ENCODE data around the gene TMEM132D. TPM values are rescaled to one million over a fixed set of nuclear protein-coding genes. Genes with fewer than 3 reads are reported as not detected.
"Not testable (repeated sequence)": the region's sequence is repeated elsewhere in the genome, so short reads cannot be mapped to it uniquely, and the experiment has no call there.

TMEM132D gene
- total RNA-seq, 1 donor from 2014 or later = not detected

GRCh38 chr12:129563266-129563665 is 340.6 kb downstream of the TMEM132D start:
- DNase-seq (ENCODE audit: low spot score) = no peak
- H3K9me3 Mint-ChIP-seq = peaks cover 17% of the 10 kb centered on the region
- intact Hi-C loops (cut with micrococcal nuclease) = no loop called here
- no peak overlapping the region for H3K4me3 Mint-ChIP-seq
- H3K27ac Mint-ChIP-seq = no peak overlapping the region
- H3K27me3 Mint-ChIP-seq (ENCODE audit: insufficient read depth) = no peaks in the 10 kb centered on the region
- H3K36me3 Mint-ChIP-seq (ENCODE audit: low read depth) = no peaks in the 10 kb centered on the region
- peaks cover 13% of the 10 kb centered on the region for H3K4me1 Mint-ChIP-seq (ENCODE audit: low read depth)

- H3K4me1 Mint-ChIP-seq (ENCODE audit: low read depth) = peaks cover 13% of the 10 kb centered on the region
- intact Hi-C loops (cut with micrococcal nuclease) = no loop called here
- peaks cover 17% of the 10 kb centered on the region for H3K9me3 Mint-ChIP-seq
- H3K4me3 Mint-ChIP-seq = no peak overlapping the region
- H3K27ac Mint-ChIP-seq = no peak overlapping the region
- H3K27me3 Mint-ChIP-seq (ENCODE audit: insufficient read depth) = no peaks in the 10 kb centered on the region
- H3K36me3 Mint-ChIP-seq (ENCODE audit: low read depth) = no peaks in the 10 kb centered on the region
- DNase-seq (ENCODE audit: low spot score) = no peak
Measured at GRCh38 chr12:129561304-129561703, 342.5 kb downstream of the TMEM132D start.

GRCh38 chr12:129559776-129560175 is 344.0 kb downstream of the TMEM132D start:
- Mint-ChIP-seq H3K27me3 (ENCODE audit: insufficient read depth) (no peaks in the 10 kb centered on the region), H3K27ac (no peak overlapping the region), H3K36me3 (ENCODE audit: low read depth) (no peaks in the 10 kb centered on the region), H3K9me3 (peaks cover 17% of the 10 kb centered on the region), H3K4me3 (no peak overlapping the region), H3K4me1 (ENCODE audit: low read depth) (peaks cover 8% of the 10 kb centered on the region)
- intact Hi-C loops (cut with micrococcal nuclease) = no loop called here
- no peak for DNase-seq (ENCODE audit: low spot score)

- H3K4me3 Mint-ChIP-seq = no peak overlapping the region
- no peaks in the 10 kb centered on the region for H3K27me3 Mint-ChIP-seq (ENCODE audit: insufficient read depth)
- no peaks in the 10 kb centered on the region for H3K4me1 Mint-ChIP-seq (ENCODE audit: low read depth)
- intact Hi-C loops (cut with micrococcal nuclease) = no loop called here
- DNase-seq (ENCODE audit: low spot score) = no peak
- no peaks in the 10 kb centered on the region for H3K36me3 Mint-ChIP-seq (ENCODE audit: low read depth)
- H3K27ac Mint-ChIP-seq = no peak overlapping the region
- peaks cover 17% of the 10 kb centered on the region for H3K9me3 Mint-ChIP-seq
Measured at GRCh38 chr12:129558036-129558435, 345.8 kb downstream of the TMEM132D start.

- no peaks in the 10 kb centered on the region for H3K27me3 Mint-ChIP-seq (ENCODE audit: insufficient read depth)
Measured at GRCh38 chr12:129556082-129556481, 347.7 kb downstream of the TMEM132D start.

GRCh38 chr12:129552996-129553750 is 350.7 kb downstream of the TMEM132D start:
- Mint-ChIP-seq H3K36me3 (ENCODE audit: low read depth) (no peaks in the 10 kb centered on the region), H3K27ac (no peak overlapping the region), H3K4me3 (no peak overlapping the region), H3K9me3 (peaks cover 37% of the 10 kb centered on the region), H3K4me1 (ENCODE audit: low read depth) (no peaks in the 10 kb centered on the region), H3K27me3 (ENCODE audit: insufficient read depth) (no peaks in the 10 kb centered on the region)
- intact Hi-C loops (cut with micrococcal nuclease) = no loop called here
- no peak for DNase-seq (ENCODE audit: low spot score)

More at GRCh38 chr12:129556082-129556481, 347.7 kb downstream of the TMEM132D start:
- Mint-ChIP-seq H3K4me3 (no peak overlapping the region), H3K9me3 (peaks cover 24% of the 10 kb centered on the region), H3K27ac (no peak overlapping the region), H3K4me1 (ENCODE audit: low read depth) (no peaks in the 10 kb centered on the region), H3K36me3 (ENCODE audit: low read depth) (no peaks in the 10 kb centered on the region)
- DNase-seq (ENCODE audit: low spot score) = no peak
- intact Hi-C loops (cut with micrococcal nuclease) = no loop called here

- Mint-ChIP-seq H3K4me1 (ENCODE audit: low read depth) (no peaks in the 10 kb centered on the region), H3K4me3 (no peak overlapping the region), H3K9me3 (peaks cover 39% of the 10 kb centered on the region), H3K27ac (no peak overlapping the region), H3K27me3 (ENCODE audit: insufficient read depth) (no peaks in the 10 kb centered on the region), H3K36me3 (ENCODE audit: low read depth) (no peaks in the 10 kb centered on the region)
- DNase-seq (ENCODE audit: low spot score) = no peak
- intact Hi-C loops (cut with micrococcal nuclease) = no loop called here
Measured at GRCh38 chr12:129551441-129551840, 352.4 kb downstream of the TMEM132D start.

- Mint-ChIP-seq H3K27ac (no peak overlapping the region), H3K4me3 (no peak overlapping the region), H3K4me1 (ENCODE audit: low read depth) (no peaks in the 10 kb centered on the region), H3K9me3 (peaks cover 39% of the 10 kb centered on the region), H3K36me3 (ENCODE audit: low read depth) (no peaks in the 10 kb centered on the region), H3K27me3 (ENCODE audit: insufficient read depth) (no peaks in the 10 kb centered on the region)
- intact Hi-C loops (cut with micrococcal nuclease) = no loop called here
- DNase-seq (ENCODE audit: low spot score) = no peak
Measured at GRCh38 chr12:129550353-129550752, 353.5 kb downstream of the TMEM132D start.

GRCh38 chr12:129549656-129550055 is 354.2 kb downstream of the TMEM132D start:
- Mint-ChIP-seq H3K4me3 (no peak overlapping the region), H3K9me3 (peaks cover 39% of the 10 kb centered on the region), H3K4me1 (ENCODE audit: low read depth) (no peaks in the 10 kb centered on the region), H3K27ac (no peak overlapping the region), H3K36me3 (ENCODE audit: low read depth) (no peaks in the 10 kb centered on the region), H3K27me3 (ENCODE audit: insufficient read depth) (no peaks in the 10 kb centered on the region)
- DNase-seq (ENCODE audit: low spot score) = no peak
- intact Hi-C loops (cut with micrococcal nuclease) = no loop called here

- H3K27me3 Mint-ChIP-seq (ENCODE audit: insufficient read depth); H3K4me1 Mint-ChIP-seq (ENCODE audit: low read depth); intact Hi-C loops (cut with micrococcal nuclease): not testable (repeated sequence)
Measured at GRCh38 chr12:129549020-129549419, 354.8 kb downstream of the TMEM132D start.

GRCh38 chr12:129544716-129545115 is 359.1 kb downstream of the TMEM132D start:
- Mint-ChIP-seq H3K27me3 (ENCODE audit: insufficient read depth) (no peaks in the 10 kb centered on the region), H3K36me3 (ENCODE audit: low read depth) (no peaks in the 10 kb centered on the region), H3K4me1 (ENCODE audit: low read depth) (no peaks in the 10 kb centered on the region)

More at GRCh38 chr12:129549020-129549419, 354.8 kb downstream of the TMEM132D start:
- H3K27ac Mint-ChIP-seq; H3K36me3 Mint-ChIP-seq (ENCODE audit: low read depth); H3K4me3 Mint-ChIP-seq; DNase-seq (ENCODE audit: low spot score): not testable (repeated sequence)
- H3K9me3 Mint-ChIP-seq = peaks cover 37% of the 10 kb centered on the region

GRCh38 chr12:129540954-129541353 is 362.9 kb downstream of the TMEM132D start:
- Mint-ChIP-seq H3K9me3 (peaks cover 25% of the 10 kb centered on the region), H3K4me3 (no peak overlapping the region), H3K27ac (no peak overlapping the region), H3K36me3 (ENCODE audit: low read depth) (no peaks in the 10 kb centered on the region), H3K4me1 (ENCODE audit: low read depth) (no peaks in the 10 kb centered on the region), H3K27me3 (ENCODE audit: insufficient read depth) (no peaks in the 10 kb centered on the region)
- DNase-seq (ENCODE audit: low spot score) = no peak
- intact Hi-C loops (cut with micrococcal nuclease) = no loop called here

More at GRCh38 chr12:129544716-129545115, 359.1 kb downstream of the TMEM132D start:
- H3K9me3 Mint-ChIP-seq = peaks cover 25% of the 10 kb centered on the region
- H3K27ac Mint-ChIP-seq = no peak overlapping the region
- no peak for DNase-seq (ENCODE audit: low spot score)
- intact Hi-C loops (cut with micrococcal nuclease) = no loop called here
- no peak overlapping the region for H3K4me3 Mint-ChIP-seq

- no peaks in the 10 kb centered on the region for H3K27me3 Mint-ChIP-seq (ENCODE audit: insufficient read depth)
- H3K36me3 Mint-ChIP-seq (ENCODE audit: low read depth) = no peaks in the 10 kb centered on the region
- no peak overlapping the region for H3K27ac Mint-ChIP-seq
- intact Hi-C loops (cut with micrococcal nuclease) = no loop called here
- no peak overlapping the region for H3K4me3 Mint-ChIP-seq
- H3K4me1 Mint-ChIP-seq (ENCODE audit: low read depth) = no peaks in the 10 kb centered on the region
- H3K9me3 Mint-ChIP-seq = peaks cover 30% of the 10 kb centered on the region
- no peak for DNase-seq (ENCODE audit: low spot score)
Measured at GRCh38 chr12:129540249-129540648, 363.6 kb downstream of the TMEM132D start.

Data from activated T-helper 1 cell treated with anti-CD3 and anti-CD28 coated beads, Interleukin-12 subunit alpha, Interleukin-12 subunit beta, Interleukin-2, Interleukin-4 antibody, amounts not matched to agents 30 ng/mL and 10 ng/mL and 1 ng/mL, durations not matched to agents 14 hours and 24 hours and 36 hours (primary cell).